HG02759 (cell line): ENCODE measurements around the gene BNIP2.
"Not testable (repeated sequence)": the region's sequence is repeated elsewhere in the genome, so short reads cannot be mapped to it uniquely, and the experiment has no call there.

Experiments
- ATAC-seq: cut with Tn5 transposase; IDR thresholded peaks from one replicate; pipeline ENCODE4 v1.9.1; 2021; ENCODE audit warnings: mild to moderate bottlenecking, moderate library complexity; ENCODE audit not compliant: unreplicated experiment

The BNIP2 gene

GRCh38 chr15:59688782-59689625 is at the start of gene BNIP2:
BNIP2 (minus strand) TSS chr15:59689320; CDS start chr15:59682457, 6,863 bp downstream.
- peak; percentile 89 for ATAC-seq

GRCh38 chr15:59738676-59739075 is 49.6 kb upstream of the BNIP2 start:
- no peak for ATAC-seq

GRCh38 chr15:59736181-59736580 is 47.1 kb upstream of the BNIP2 start:
- ATAC-seq: no peak

GRCh38 chr15:59725151-59725486 is 36.0 kb upstream of the BNIP2 start:
- ATAC-seq: no peak

GRCh38 chr15:59723687-59724346 is 34.7 kb upstream of the BNIP2 start:
- ATAC-seq: no peak

- no peak for ATAC-seq
Measured at GRCh38 chr15:59722476-59722875, 33.4 kb upstream of the BNIP2 start.

- no peak for ATAC-seq
Measured at GRCh38 chr15:59722037-59722436, 32.9 kb upstream of the BNIP2 start.

- no peak for ATAC-seq
Measured at GRCh38 chr15:59721411-59721810, 32.3 kb upstream of the BNIP2 start.

- no peak for ATAC-seq
Measured at GRCh38 chr15:59713177-59713576, 24.1 kb upstream of the BNIP2 start.

- ATAC-seq: no peak
Measured at GRCh38 chr15:59711451-59712243, 22.5 kb upstream of the BNIP2 start.

GRCh38 chr15:59707619-59708018 is 18.5 kb upstream of the BNIP2 start:
- ATAC-seq: no peak

- no peak for ATAC-seq
Measured at GRCh38 chr15:59703979-59704796, 15.1 kb upstream of the BNIP2 start.

GRCh38 chr15:59702351-59702750 is 13.2 kb upstream of the BNIP2 start:
- no peak for ATAC-seq

- ATAC-seq: no peak
Measured at GRCh38 chr15:59701880-59702279, 12.8 kb upstream of the BNIP2 start.

- no peak for ATAC-seq
Measured at GRCh38 chr15:59699810-59700431, 10.8 kb upstream of the BNIP2 start.

- ATAC-seq: not testable (repeated sequence)
Measured at GRCh38 chr15:59698065-59698464, 8.9 kb upstream of the BNIP2 start.

GRCh38 chr15:59696332-59696731 is 7.2 kb upstream of the BNIP2 start:
- ATAC-seq: no peak

GRCh38 chr15:59694779-59695178 is 5.7 kb upstream of the BNIP2 start:
- no peak for ATAC-seq

- no peak for ATAC-seq
Measured at GRCh38 chr15:59691194-59691805, 2.2 kb upstream of the BNIP2 start.
